Measurements from ENCODE around the gene CYP2C8.
"Not testable (repeated sequence)": the region's sequence is repeated elsewhere in the genome, so short reads cannot be mapped to it uniquely, and the experiment has no call there.

CYP2C8 gene

GRCh38 chr10:95096143-95096542, 26.8 kb upstream of the CYP2C8 start:
- TF ChIP-seq POU6F1 (CRISPR knock-in tag; IDR thresholded peaks at IDR 0.05; ENCODE audit: borderline replicate concordance, low read depth) (no peak), TOX (CRISPR knock-in tag; IDR thresholded peaks at IDR 0.05; ENCODE audit: borderline replicate concordance) (no peak), ZNF565 (CRISPR knock-in tag; conservative IDR thresholded peaks at IDR 0.05; ENCODE audit: low read depth) (no peak), TCF4 (CRISPR knock-in tag; IDR thresholded peaks at IDR 0.05; ENCODE audit: borderline replicate concordance) (no peak)
- ATAC-seq = no peak

GRCh38 chr10:95079626-95080025, 10.3 kb upstream of the CYP2C8 start:
- ATAC-seq = not testable (repeated sequence)

- ATAC-seq = no peak
- TF ChIP-seq ARNTL (CRISPR knock-in tag; IDR thresholded peaks at IDR 0.05; ENCODE audit: borderline replicate concordance, low read depth) = no peak
- TF ChIP-seq ZNF565 (CRISPR knock-in tag; conservative IDR thresholded peaks at IDR 0.05; ENCODE audit: low read depth) = no peak
- no peak for TF ChIP-seq OSR1 (CRISPR knock-in tag; IDR thresholded peaks at IDR 0.05)
- TF ChIP-seq ZFP30 (CRISPR knock-in tag; IDR thresholded peaks at IDR 0.05) = no peak
- no peak for TF ChIP-seq RARB (CRISPR knock-in tag; IDR thresholded peaks at IDR 0.05)
- no peak for TF ChIP-seq ESRRG (CRISPR knock-in tag; IDR thresholded peaks at IDR 0.05)
- TF ChIP-seq BACH2 (CRISPR knock-in tag; IDR thresholded peaks at IDR 0.05; ENCODE audit: borderline replicate concordance) = no peak
- no peak for TF ChIP-seq CREB5 (CRISPR knock-in tag; IDR thresholded peaks at IDR 0.05; ENCODE audit: low read depth)
- no peak for TF ChIP-seq ZC3H10 (CRISPR knock-in tag; IDR thresholded peaks at IDR 0.05)
- no peak for TF ChIP-seq SNAI2 (CRISPR knock-in tag; IDR thresholded peaks at IDR 0.05)
- TF ChIP-seq ZNF8 (CRISPR knock-in tag; IDR thresholded peaks at IDR 0.05) = no peak
- TF ChIP-seq ZFP3 (CRISPR knock-in tag; IDR thresholded peaks at IDR 0.05) = no peak
- no peak for TF ChIP-seq ZNF70 (CRISPR knock-in tag; IDR thresholded peaks at IDR 0.05)
Measured at GRCh38 chr10:95077556-95077955, 8.3 kb upstream of the CYP2C8 start.

- TF ChIP-seq CSRNP3 (CRISPR knock-in tag; IDR thresholded peaks at IDR 0.05) = no peak
- no peak for TF ChIP-seq RARB (CRISPR knock-in tag; IDR thresholded peaks at IDR 0.05)
- no peak for TF ChIP-seq ZNF8 (CRISPR knock-in tag; IDR thresholded peaks at IDR 0.05)
- TF ChIP-seq PPARA (CRISPR knock-in tag; IDR thresholded peaks at IDR 0.05; ENCODE audit: borderline replicate concordance) = no peak
- no peak for TF ChIP-seq CREB5 (CRISPR knock-in tag; IDR thresholded peaks at IDR 0.05; ENCODE audit: low read depth)
- no peak for TF ChIP-seq BACH2 (CRISPR knock-in tag; IDR thresholded peaks at IDR 0.05; ENCODE audit: borderline replicate concordance)
- no peak for TF ChIP-seq OSR1 (CRISPR knock-in tag; IDR thresholded peaks at IDR 0.05)
- TF ChIP-seq CSDC2 (CRISPR knock-in tag; IDR thresholded peaks at IDR 0.05) = no peak
- no peak for TF ChIP-seq TOX (CRISPR knock-in tag; IDR thresholded peaks at IDR 0.05; ENCODE audit: borderline replicate concordance)
- TF ChIP-seq SNAI2 (CRISPR knock-in tag; IDR thresholded peaks at IDR 0.05) = no peak
- no peak for TF ChIP-seq ZFP30 (CRISPR knock-in tag; IDR thresholded peaks at IDR 0.05)
- no peak for TF ChIP-seq ISL1 (CRISPR knock-in tag; IDR thresholded peaks at IDR 0.05)
- TF ChIP-seq POU6F1 (CRISPR knock-in tag; IDR thresholded peaks at IDR 0.05; ENCODE audit: borderline replicate concordance, low read depth) = no peak
- no peak for TF ChIP-seq ZNF565 (CRISPR knock-in tag; conservative IDR thresholded peaks at IDR 0.05; ENCODE audit: low read depth)
- no peak for TF ChIP-seq TSHZ2 (CRISPR knock-in tag; IDR thresholded peaks at IDR 0.05)
- ATAC-seq = no peak
Measured at GRCh38 chr10:95071107-95071660, 1.9 kb upstream of the CYP2C8 start.

GRCh38 chr10:95064125-95064524, 5.2 kb downstream of the CYP2C8 start:
- not testable (repeated sequence) for ATAC-seq

All from SK-N-SH treated with all-trans-retinoic acid at 6 μM for 48 hours (cell line).